ENCODE results near the gene ARAP1. TPM values are rescaled to one million over a fixed set of nuclear protein-coding genes. Genes with fewer than 3 reads are reported as not detected.
A peak's percentile ranks its signal among the peaks of the same experiment; 100 is the strongest.

ARAP1 gene
- total RNA-seq, 2 experiments from 2014 or later, result 65.7 to 69.8 TPM

DNA sequence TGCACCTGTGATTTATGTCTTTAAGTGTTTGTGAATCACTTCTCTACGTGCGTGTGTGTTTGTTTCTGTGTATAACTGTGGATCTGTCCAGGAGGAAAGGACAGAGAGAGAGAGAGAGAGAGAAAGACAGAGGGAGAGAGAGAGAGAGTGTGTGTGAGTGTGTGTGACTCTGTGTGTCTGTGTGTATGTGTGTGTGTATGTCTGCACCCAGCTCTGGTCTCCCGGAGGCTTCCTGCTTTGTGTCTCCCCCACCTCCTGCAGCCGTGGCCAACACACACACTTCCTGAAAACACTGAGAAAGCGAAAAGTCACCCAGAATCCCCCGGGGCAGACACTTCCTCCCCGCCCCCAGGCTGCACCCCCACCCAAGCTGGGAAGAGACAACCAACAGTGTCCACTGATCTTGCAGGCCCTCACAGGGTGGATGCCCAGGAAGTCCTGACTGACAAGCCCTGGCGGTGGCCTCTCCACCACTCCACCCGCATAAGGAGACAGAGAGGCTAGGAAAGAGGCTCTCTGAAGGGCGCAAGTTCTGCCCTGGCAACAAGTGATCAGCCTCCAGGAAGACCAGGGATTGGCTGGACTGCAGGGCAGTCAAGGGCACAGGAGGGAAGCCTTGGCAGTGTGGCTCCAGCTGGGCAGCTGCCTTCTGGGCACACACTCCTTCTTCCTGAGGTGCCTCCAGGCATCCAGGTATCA, 30.0 kb downstream of the ARAP1 start:
- peaks cover 39% of the 10 kb centered on the region for H3K36me3 ChIP-seq (ENCODE audit: insufficient read depth, low read length)
- intact Hi-C loops (cut with DNase I, micrococcal nuclease), result loop anchor here (1.0 kb wide), 3 partner anchors 30 to 91 kb away; partner anchors contain the start of genes ARAP1 (in 2 of the 2) and STARD10 (in 1 of the 2)
- POLR2A ChIA-PET, result interaction anchor here (0.6 to 5.1 kb wide), 16 partner anchors 9 to 876 kb away, joined by 3 to 54 read pairs (median 4); partner anchors contain the start of genes ATG16L2, FAM168A, FCHSD2 and STARD10

DNA sequence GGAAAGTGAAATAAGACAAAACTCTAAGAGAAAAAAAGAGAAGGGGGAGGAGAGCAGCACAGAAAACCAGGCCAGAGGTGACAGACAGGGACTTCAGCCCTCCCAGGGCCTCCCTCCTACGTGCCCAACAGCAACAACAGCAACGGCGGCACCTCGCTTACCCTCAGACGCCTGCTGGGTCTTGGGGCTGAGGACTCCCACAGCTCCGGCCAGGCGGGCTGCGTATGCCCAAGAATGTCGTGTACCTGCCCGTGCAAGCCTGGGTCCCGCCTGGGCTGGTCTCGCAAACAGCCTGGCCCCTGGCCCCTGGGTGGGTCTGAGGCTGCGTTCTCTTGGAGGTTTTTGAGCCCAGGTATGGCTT, 30.5 kb downstream of the ARAP1 start:
- no peaks in the 10 kb centered on the region for H3K27me3 Mint-ChIP-seq
- peak overlapping the region; percentile 90 for H3K27ac Mint-ChIP-seq
- Histone ChIP-seq H3K4me3 (ENCODE audit: low read length) (peak overlapping the region; percentile 83), H3K27me3 (ENCODE audit: control insufficient read depth in 1 of 2, insufficient read depth in 2 of 2, low read length in 2 of 2) (no peaks in the 10 kb centered on the region), H3K4me1 (ENCODE audit: insufficient read depth, low read length) (peaks cover 78% of the 10 kb centered on the region), H3K9me3 (ENCODE audit: control insufficient read depth in 1 of 2, insufficient read depth in 1 of 2, low read length in 2 of 2) (no peaks in the 10 kb centered on the region), H3K36me3 (ENCODE audit: insufficient read depth, low read length) (peaks cover 42% of the 10 kb centered on the region), H3K27ac (ENCODE audit: low read depth in 1 of 2, low read length in 2 of 2) (peak overlapping the region; percentile 72 to 79)
- ChIA-PET CTCF (interaction anchor here (1.0 to 4.3 kb wide), 4 partner anchors 60 to 101 kb away, joined by 3 to 80 read pairs (median 6); partner anchors contain the start of gene STARD10), POLR2A (interaction anchor here (0.6 to 5.1 kb wide), 12 partner anchors 10 to 420 kb away, joined by 3 to 54 read pairs (median 4); partner anchors contain the start of genes ATG16L2, FCHSD2 and STARD10)
- TF ChIP-seq, protein P1, sequence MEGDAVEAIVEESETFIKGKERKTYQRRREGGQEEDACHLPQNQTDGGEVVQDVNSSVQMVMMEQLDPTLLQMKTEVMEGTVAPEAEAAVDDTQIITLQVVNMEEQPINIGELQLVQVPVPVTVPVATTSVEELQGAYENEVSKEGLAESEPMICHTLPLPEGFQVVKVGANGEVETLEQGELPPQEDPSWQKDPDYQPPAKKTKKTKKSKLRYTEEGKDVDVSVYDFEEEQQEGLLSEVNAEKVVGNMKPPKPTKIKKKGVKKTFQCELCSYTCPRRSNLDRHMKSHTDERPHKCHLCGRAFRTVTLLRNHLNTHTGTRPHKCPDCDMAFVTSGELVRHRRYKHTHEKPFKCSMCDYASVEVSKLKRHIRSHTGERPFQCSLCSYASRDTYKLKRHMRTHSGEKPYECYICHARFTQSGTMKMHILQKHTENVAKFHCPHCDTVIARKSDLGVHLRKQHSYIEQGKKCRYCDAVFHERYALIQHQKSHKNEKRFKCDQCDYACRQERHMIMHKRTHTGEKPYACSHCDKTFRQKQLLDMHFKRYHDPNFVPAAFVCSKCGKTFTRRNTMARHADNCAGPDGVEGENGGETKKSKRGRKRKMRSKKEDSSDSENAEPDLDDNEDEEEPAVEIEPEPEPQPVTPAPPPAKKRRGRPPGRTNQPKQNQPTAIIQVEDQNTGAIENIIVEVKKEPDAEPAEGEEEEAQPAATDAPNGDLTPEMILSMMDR (IDR thresholded peaks at IDR 0.05), result no peak
- H3K4me3 Mint-ChIP-seq, result peak overlapping the region; percentile 91
- DNase-seq (peak; percentile 7 to 70 (median 36)), ATAC-seq (ENCODE audit: poor library complexity) (peak; percentile 25)
- peaks cover 44% of the 10 kb centered on the region for H3K36me3 Mint-ChIP-seq (ENCODE audit: low read depth)
- H3K9me3 Mint-ChIP-seq, result no peaks in the 10 kb centered on the region
- intact Hi-C loops (cut with DNase I, micrococcal nuclease), result loop anchor here (1.0 kb wide), 3 partner anchors 31 to 92 kb away; partner anchors contain the start of genes ARAP1 (in 2 of the 2) and STARD10 (in 1 of the 2)
- peaks cover 64% of the 10 kb centered on the region for H3K4me1 Mint-ChIP-seq (ENCODE audit: low read depth)

More for the DNA sequence above, 30.0 kb downstream of the ARAP1 start:
- H3K4me1 Mint-ChIP-seq (ENCODE audit: low read depth), result peaks cover 59% of the 10 kb centered on the region
- DNase-seq, result peak; percentile 71 to 94 (median 84)
- H3K9me3 Mint-ChIP-seq, result no peaks in the 10 kb centered on the region
- Histone ChIP-seq H3K9me3 (ENCODE audit: control insufficient read depth in 1 of 2, insufficient read depth in 1 of 2, low read length in 2 of 2) (no peaks in the 10 kb centered on the region), H3K27me3 (ENCODE audit: control insufficient read depth in 1 of 2, insufficient read depth in 2 of 2, low read length in 2 of 2) (no peaks in the 10 kb centered on the region), H3K27ac (ENCODE audit: low read depth in 1 of 2, low read length in 2 of 2) (peak overlapping the region; percentile 72 to 79), H3K4me1 (ENCODE audit: insufficient read depth, low read length) (peaks cover 74% of the 10 kb centered on the region), H3K4me3 (ENCODE audit: low read length) (peak overlapping the region; percentile 83)
- no peaks in the 10 kb centered on the region for H3K27me3 Mint-ChIP-seq
- TF ChIP-seq, protein P1 (IDR thresholded peaks at IDR 0.05), result no peak
- CTCF ChIA-PET, result interaction anchor here (1.0 to 4.3 kb wide), 4 partner anchors 59 to 100 kb away, joined by 3 to 80 read pairs (median 6); partner anchors contain the start of gene STARD10
- H3K4me3 Mint-ChIP-seq, result peak overlapping the region; percentile 91
- ATAC-seq (ENCODE audit: poor library complexity), result peak; percentile 88
- peaks cover 44% of the 10 kb centered on the region for H3K36me3 Mint-ChIP-seq (ENCODE audit: low read depth)
- peak overlapping the region; percentile 90 for H3K27ac Mint-ChIP-seq

GRCh38 chr11:72721276-72721675, 30.9 kb downstream of the ARAP1 start:
- TF ChIP-seq, protein P1 (IDR thresholded peaks at IDR 0.05), result no peak
- peaks cover 42% of the 10 kb centered on the region for H3K36me3 ChIP-seq (ENCODE audit: insufficient read depth, low read length)
- no peaks in the 10 kb centered on the region for H3K27me3 ChIP-seq (ENCODE audit: control insufficient read depth in 1 of 2, insufficient read depth in 2 of 2, low read length in 2 of 2)
- peak overlapping the region; percentile 90 for H3K27ac Mint-ChIP-seq
- no peak for DNase-seq
- intact Hi-C loops (cut with DNase I, micrococcal nuclease), result no loop called here
- peaks cover 67% of the 10 kb centered on the region for H3K4me1 Mint-ChIP-seq (ENCODE audit: low read depth)
- H3K36me3 Mint-ChIP-seq (ENCODE audit: low read depth), result peaks cover 45% of the 10 kb centered on the region
- H3K4me3 Mint-ChIP-seq, result peak overlapping the region; percentile 91
- CTCF ChIA-PET, result interaction anchor here (1.0 to 1.8 kb wide), 2 partner anchors 92 to 101 kb away, joined by 3 to 6 read pairs; no protein-coding TSS in a partner anchor
- peak overlapping the region; percentile 72 to 79 for H3K27ac ChIP-seq (ENCODE audit: low read depth in 1 of 2, low read length in 2 of 2)
- POLR2A ChIA-PET, result interaction anchor here (0.9 to 5.1 kb wide), 7 partner anchors 15 to 120 kb away, joined by 3 to 54 read pairs (median 5); partner anchors contain the start of genes ATG16L2 and STARD10
- H3K27me3 Mint-ChIP-seq, result no peaks in the 10 kb centered on the region
- H3K4me3 ChIP-seq (ENCODE audit: low read length), result peak overlapping the region; percentile 83
- no peak for ATAC-seq (ENCODE audit: poor library complexity)
- H3K9me3 Mint-ChIP-seq, result no peaks in the 10 kb centered on the region
- no peaks in the 10 kb centered on the region for H3K9me3 ChIP-seq (ENCODE audit: control insufficient read depth in 1 of 2, insufficient read depth in 1 of 2, low read length in 2 of 2)
- H3K4me1 ChIP-seq (ENCODE audit: insufficient read depth, low read length), result peaks cover 82% of the 10 kb centered on the region

All from CD4-positive, alpha-beta T cell (primary cell).